GM19238 (cell line): ENCODE results near the gene NUSAP1.
"Not testable (repeated sequence)": the region's sequence is repeated elsewhere in the genome, so short reads cannot be mapped to it uniquely, and the experiment has no call there.

Experiments used
- DNase-seq: peaks from one replicate; pipeline ENCODE4 v3.0.0; 2011; ENCODE audit warnings: low spot score; ENCODE audit not compliant: insufficient read length

NUSAP1 gene

DNA sequence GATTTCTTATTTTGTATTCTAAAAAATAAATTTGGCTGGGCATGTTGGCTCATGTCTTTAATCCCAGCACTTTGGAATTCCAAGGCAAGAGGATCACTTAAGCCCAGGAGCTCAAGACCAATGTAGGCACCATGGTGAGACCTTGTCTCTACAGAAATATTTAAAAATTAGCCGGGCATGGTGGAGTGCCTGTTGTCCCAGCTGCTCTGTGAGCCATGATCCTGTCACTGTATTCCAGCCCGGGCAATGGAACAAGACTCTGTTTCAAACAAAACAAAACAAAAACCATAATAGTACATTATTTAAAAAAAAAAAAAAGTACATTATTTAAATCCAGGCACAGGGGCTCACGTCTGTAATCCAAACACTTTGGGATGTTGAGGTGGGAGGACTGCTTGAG lies 78.8 kb downstream of the NUSAP1 start:
- no peak for DNase-seq

DNA sequence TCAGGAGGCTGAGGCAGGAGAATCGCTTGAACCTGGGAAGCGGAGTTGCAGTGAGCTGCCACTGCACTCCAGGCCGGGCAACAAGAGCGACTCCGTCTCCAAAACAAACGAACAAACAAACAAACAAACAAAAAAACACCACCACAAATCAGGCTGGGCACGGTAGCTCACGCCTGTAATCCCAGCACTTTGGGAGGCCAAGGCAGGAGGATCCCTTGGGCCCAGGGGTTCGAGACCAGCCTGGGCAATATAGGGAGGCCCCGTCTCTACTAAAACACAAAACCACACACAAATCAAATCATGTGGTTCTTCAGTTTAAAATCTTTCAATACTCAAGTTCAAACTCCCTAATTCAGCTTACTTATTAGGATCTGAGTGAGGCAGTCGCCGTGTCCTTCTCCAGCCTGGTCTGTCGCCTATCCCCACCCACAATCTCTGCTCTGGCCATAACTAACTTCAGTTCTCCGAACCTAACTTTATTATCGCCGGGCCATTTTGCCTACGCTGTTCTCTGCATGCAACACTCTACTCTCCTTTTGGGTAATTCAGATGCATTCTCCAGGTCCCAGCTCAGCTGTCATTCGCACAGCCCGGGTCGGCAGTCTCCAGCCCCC lies 83.6 kb downstream of the NUSAP1 start:
- DNase-seq, result peak; percentile 16

DNA sequence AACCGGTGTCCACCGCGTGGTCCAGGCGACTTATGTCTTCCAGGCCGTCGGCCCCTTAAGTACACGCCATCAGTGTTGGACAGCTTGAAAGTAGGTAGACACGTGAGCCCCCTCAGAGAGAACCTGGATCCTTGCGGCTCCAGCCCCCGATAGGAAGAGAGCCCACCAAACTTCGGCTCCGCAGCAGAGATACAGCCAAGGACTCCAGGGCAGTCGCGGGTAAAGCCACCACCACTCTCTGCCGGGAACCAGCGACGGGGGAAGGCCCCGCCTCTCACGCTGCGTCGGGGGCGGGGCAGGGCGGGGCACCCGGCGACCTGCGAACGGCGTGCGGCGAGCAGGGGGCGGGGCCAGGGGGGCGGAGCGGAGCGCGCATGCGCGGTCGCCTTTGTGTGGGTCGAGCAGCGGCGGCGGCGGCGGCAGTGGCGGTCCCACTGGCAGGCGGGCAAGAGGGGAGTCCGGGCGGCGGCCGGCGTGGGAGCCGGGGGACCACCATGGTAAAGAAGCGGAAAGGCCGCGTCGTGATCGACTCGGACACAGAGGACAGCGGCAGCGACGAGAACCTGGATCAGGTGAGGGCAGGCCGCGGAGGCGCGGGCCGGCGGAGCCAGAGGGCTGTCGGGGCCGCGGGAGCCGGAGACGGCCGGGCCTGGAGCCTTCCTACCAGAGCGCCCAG lies 84.2 kb downstream of the NUSAP1 start, which contains the start of gene RTF1:
TSS of gene RTF1 (plus strand) at position 354 of the 676 bp plus-strand sequence. CDS start at position 375, 21 bp downstream.
- peak; percentile 89 for DNase-seq

DNA sequence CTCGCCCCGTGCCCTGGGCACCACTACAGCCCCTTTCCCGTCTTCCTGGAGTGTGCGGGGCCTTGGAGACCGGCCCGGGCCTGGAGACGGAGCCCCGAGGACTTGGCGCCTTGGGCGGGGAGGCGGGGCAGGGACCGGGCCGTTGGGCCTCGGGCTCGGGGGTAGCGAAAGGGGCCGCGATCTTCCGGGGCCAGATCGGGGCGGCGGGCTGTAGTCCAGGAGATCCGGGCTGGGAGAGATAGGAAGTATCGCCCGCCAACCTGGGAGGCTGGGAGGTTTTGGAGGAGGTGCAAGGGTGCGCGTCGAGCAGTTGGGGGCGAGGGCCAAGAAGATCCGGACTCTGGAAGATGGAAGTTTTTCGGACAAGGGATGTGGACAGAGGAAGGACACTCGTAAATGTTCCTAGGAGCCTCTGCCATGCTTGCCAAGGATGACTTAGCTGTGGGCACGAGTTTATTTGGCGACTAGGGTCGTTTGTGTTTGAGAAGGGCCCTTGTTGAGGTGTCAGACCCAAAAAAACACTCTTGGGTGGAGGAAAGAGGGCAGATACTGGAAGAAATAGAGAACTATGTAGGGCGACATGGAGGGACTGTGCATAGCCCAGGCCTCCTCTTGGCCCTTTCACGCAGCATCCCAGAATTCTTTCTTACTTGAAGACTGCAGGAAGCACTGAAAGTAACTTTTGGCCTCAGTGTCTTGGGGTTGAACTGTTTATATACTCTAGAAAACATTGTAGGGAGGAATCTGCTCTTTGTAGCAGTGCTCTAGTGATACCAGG lies 84.9 kb downstream of the NUSAP1 start:
- peak; percentile 39 for DNase-seq

DNA sequence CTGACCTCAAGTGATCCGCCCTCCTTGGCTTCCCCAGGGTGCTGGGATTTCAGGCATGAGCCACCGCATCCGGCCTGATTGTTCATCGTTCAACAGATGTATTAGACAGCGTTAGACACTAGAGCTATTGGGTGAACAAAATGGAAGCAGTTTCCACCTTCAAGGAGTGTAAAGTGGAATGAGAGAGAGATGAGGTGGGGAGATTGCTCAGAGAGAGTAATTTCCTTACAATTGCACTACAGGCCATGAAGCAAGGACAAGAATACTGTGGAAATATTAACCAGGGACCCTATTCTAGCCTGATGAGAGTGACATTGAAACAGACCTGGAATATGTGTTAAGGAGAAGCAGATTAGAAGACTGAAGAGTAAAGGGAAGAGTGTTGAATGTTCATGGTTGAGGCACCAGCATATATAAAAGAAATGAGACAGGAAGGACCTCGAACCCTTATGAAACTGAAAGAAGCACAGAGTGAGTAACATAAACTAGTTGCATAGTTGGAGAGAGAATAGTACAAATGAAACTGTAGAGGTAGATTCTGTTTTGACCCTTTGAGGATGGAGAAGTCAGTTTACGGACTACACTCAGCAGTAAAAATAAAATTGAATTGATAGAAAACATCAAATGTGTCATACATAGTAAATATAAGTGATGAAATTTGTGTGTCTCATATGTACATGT lies 91.4 kb downstream of the NUSAP1 start:
- no peak for DNase-seq

DNA sequence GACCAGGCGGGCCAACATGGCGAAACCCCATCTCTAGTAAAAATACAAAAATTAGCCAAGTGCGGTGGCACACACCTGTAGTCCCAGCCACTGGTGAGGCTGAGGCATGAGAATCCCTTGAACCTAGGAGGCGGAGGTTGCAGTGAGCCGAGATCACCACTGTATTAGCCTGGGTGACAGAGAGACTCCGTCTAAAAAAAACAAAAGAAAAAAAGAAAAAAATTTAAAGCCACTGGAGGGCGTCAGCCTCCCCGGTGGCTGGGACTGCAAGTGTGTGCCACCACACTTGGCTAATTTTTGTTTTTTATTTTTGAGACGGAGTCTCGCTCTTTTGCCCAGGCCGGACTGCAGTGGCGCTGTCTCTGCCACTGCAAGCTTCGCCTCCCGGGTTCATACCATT lies 92.1 kb downstream of the NUSAP1 start:
- DNase-seq, result no peak

DNA sequence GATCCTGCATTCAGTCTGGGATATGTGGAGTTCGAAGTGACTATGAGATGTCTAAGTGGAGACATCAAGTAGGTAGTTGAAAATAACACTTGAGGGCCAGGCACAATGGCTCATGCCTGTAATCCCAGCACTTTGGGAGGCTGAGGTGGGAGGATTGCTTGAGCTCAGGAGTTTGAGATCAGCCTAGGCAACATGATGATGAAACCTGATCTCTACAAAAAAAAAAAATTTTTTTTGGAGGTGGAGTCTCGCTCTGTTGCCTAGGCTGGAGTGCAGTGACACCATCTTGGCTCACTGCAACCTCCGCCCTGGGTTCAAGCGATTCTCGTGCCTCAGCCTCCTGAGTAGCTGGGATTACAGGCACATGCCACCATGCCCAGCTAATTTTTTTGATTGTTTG lies 93.2 kb downstream of the NUSAP1 start:
- DNase-seq, result not testable (repeated sequence)

DNA sequence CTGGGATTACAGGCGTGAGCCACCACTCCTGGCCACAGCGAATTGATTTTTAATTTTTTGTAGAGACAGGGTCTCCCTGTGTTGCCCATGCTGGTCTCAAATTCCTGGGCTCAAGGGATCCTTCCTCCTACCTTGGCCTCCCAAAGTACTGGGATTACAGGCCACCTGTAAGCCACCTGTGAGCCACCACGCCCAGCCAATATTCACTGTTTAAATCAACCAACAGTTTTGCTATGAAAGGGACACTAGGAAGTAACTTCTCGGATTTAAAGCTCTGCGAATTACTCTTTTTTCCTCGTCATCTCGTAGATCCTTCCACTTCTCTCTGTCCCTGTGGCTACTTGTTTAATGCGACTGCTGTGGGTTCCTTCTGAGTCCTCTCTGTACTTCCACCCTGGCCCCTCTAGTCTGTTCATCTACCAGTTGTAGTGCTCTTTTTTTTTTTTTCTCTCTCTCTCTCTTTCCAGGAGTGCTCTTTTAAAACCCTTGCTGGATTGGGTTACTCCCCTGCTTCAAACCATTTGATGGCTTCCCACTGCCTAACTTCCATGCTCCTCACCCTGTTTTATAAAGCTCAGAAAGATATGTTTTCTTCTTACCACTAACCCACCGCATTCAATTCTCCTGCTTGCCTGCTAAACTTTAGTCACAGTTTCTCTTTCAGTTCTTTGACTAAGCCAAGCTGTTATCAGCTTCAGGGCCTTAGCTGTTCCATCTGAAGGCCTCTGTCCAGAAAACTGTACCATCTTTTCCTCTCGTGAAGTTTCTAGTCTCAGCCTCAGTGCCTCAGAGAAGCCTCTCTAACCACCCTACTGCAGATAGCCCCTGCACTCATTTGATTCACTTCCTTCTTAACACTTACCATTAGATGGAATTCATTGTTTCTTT lies 96.6 kb downstream of the NUSAP1 start:
- peak; percentile 46 for DNase-seq
